GM18868 (cell line): ENCODE measurements around the gene DDIT3.

Source experiments
- ATAC-seq: cut with Tn5 transposase; IDR thresholded peaks from one replicate; pipeline ENCODE4 v1.9.1; 2021; ENCODE audit warnings: mild to moderate bottlenecking, moderate library complexity; ENCODE audit not compliant: unreplicated experiment

The DDIT3 gene

GRCh38 chr12:57547288-57548012 lies 27.1 kb upstream of the DDIT3 start:
- no peak for ATAC-seq

- ATAC-seq: peak; percentile 98
Observed at GRCh38 chr12:57546438-57547287, 26.3 kb upstream of the DDIT3 start, which contains the start of gene DCTN2. DCTN2 (minus strand) TSS chr12:57547192; CDS start chr12:57547063, 129 bp downstream.

- no peak for ATAC-seq
Observed at GRCh38 chr12:57545809-57546437, 25.6 kb upstream of the DDIT3 start.

- ATAC-seq: no peak
Observed at GRCh38 chr12:57543581-57543980, 23.3 kb upstream of the DDIT3 start.

GRCh38 chr12:57541717-57542116 lies 21.4 kb upstream of the DDIT3 start:
- no peak for ATAC-seq

GRCh38 chr12:57541001-57541400 lies 20.7 kb upstream of the DDIT3 start:
- ATAC-seq: no peak

GRCh38 chr12:57539134-57539768 lies 18.9 kb upstream of the DDIT3 start:
- ATAC-seq: no peak

- ATAC-seq: no peak
Observed at GRCh38 chr12:57536597-57536942, 16.3 kb upstream of the DDIT3 start.

GRCh38 chr12:57535764-57536596 lies 15.7 kb upstream of the DDIT3 start:
- ATAC-seq: no peak

GRCh38 chr12:57534991-57535543 lies 14.8 kb upstream of the DDIT3 start:
- ATAC-seq: no peak

- ATAC-seq: no peak
Observed at GRCh38 chr12:57534250-57534649, 13.9 kb upstream of the DDIT3 start.

- no peak for ATAC-seq
Observed at GRCh38 chr12:57533108-57533507, 12.8 kb upstream of the DDIT3 start.

GRCh38 chr12:57531836-57532235 lies 11.5 kb upstream of the DDIT3 start:
- no peak for ATAC-seq

GRCh38 chr12:57530396-57531142 lies 10.3 kb upstream of the DDIT3 start:
- ATAC-seq: no peak

- no peak for ATAC-seq
Observed at GRCh38 chr12:57529831-57530230, 9.5 kb upstream of the DDIT3 start.

GRCh38 chr12:57528831-57529555 lies 8.7 kb upstream of the DDIT3 start:
- ATAC-seq: no peak

GRCh38 chr12:57528176-57528575 lies 7.9 kb upstream of the DDIT3 start:
- ATAC-seq: no peak

GRCh38 chr12:57527184-57527583 lies 6.9 kb upstream of the DDIT3 start:
- no peak for ATAC-seq
